ENCODE data around the gene CORT. TPM values are rescaled to one million over a fixed set of nuclear protein-coding genes. Genes with fewer than 3 reads are reported as not detected.
A peak's percentile ranks its signal among the peaks of the same experiment; 100 is the strongest.
"Not testable (repeated sequence)": the region's sequence is repeated elsewhere in the genome, so short reads cannot be mapped to it uniquely, and the experiment has no call there.

Gene CORT
- total RNA-seq, 1 experiment from 2014 or later = 0.66 TPM

DNA sequence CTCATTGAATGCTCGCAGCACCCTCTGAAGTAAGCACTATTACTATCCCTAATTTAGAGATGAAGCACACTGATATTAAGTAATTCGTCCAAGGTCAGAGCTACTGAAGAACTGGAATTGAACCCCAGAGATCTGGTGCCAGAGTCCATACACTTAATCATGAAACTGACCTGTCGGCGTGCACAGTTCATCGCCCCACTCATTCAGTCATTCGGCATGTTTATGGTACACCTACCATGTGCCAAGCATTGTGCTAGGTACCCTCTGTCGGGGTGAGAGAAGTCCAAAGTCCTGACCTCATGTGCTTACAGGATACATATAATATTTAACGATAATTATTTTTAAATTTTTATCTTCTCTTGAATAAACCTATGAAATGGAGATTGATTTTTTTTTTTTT lies 25.2 kb upstream of the CORT start (continued):
- TF ChIP-seq FOXP1 (CRISPR knock-in tag; IDR thresholded peaks at IDR 0.05; ENCODE audit: borderline replicate concordance) (no peak), SMAD4 (CRISPR knock-in tag; IDR thresholded peaks at IDR 0.05) (no peak), JUN (CRISPR knock-in tag; IDR thresholded peaks at IDR 0.05) (no peak)
- TF ChIP-seq, protein P1, sequence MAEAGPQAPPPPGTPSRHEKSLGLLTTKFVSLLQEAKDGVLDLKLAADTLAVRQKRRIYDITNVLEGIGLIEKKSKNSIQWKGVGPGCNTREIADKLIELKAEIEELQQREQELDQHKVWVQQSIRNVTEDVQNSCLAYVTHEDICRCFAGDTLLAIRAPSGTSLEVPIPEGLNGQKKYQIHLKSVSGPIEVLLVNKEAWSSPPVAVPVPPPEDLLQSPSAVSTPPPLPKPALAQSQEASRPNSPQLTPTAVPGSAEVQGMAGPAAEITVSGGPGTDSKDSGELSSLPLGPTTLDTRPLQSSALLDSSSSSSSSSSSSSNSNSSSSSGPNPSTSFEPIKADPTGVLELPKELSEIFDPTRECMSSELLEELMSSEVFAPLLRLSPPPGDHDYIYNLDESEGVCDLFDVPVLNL (CRISPR knock-in tag; IDR thresholded peaks at IDR 0.05; ENCODE audit: borderline replicate concordance, low read depth) = no peak

DNA sequence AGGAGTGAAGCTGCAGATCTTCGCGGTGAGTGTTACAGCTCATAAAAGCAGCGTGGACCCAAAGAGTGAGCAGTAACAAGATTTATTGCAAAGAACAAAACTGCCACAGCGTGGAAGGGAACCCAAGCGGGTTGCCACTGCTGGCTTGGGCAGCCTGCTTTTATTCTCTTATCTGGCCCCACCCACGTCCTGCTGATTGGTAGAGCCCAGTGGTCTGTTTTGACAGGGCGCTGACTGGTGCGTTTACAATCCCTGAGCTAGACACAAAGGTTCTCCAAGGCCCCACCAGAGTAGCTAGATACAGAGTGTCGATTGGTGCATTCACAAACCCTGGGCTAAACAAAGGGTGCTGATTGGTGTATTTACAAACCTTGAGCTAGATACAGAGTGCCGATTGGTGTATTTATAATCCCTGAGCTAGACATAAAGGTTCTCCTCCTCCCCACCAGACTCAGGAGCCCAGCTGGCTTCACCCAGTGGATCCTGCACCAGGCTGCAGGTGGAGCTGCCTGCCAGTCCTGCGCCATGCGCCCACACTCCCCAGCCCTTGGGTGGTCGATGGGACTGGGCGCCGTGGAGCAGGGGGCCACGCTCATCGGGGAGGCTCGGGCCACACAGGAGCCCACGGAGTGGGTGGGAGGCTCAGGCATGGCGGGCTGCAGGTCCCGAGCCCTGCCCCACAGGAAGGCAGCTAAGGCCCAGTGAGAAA lies 23.9 kb upstream of the CORT start:
- H3K27ac Mint-ChIP-seq = peak overlapping the region; percentile 5; the same call in 1 of the 2 replicates
- peaks cover 11% of the 10 kb centered on the region for H3K4me1 Mint-ChIP-seq
- H3K4me3 Mint-ChIP-seq; H3K27me3 Mint-ChIP-seq (ENCODE audit: low read depth); ATAC-seq; DNase-seq (ENCODE audit: low spot score); H3K36me3 Mint-ChIP-seq; POLR2A ChIA-PET; H3K9me3 Mint-ChIP-seq; CTCF ChIA-PET: not testable (repeated sequence)
- TF ChIP-seq NFYB (CRISPR knock-in tag; conservative IDR thresholded peaks at IDR 0.05; ENCODE audit: low read depth) = peak; percentile 54

DNA sequence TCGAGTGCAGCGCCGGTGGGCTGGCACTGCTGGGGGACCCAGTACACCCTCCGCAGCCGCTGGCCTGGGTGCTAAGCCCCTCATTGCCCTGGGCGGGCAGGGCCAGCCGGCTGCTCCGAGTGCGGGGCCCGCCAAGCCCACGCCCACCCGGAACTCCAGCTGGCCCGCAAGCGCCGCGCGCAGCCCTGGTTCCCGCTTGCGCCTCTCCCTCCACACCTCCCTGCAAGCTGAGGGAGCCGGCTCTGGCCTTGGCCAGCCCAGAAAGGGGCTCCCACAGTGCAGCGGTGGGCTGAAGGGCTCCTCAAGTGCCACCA lies 23.3 kb upstream of the CORT start:
- POLR2A ChIA-PET; H3K36me3 Mint-ChIP-seq; H3K27me3 Mint-ChIP-seq (ENCODE audit: low read depth); H3K4me3 Mint-ChIP-seq; ATAC-seq; DNase-seq (ENCODE audit: low spot score); H3K9me3 Mint-ChIP-seq; H3K27ac Mint-ChIP-seq; CTCF ChIA-PET: not testable (repeated sequence)
- H3K4me1 Mint-ChIP-seq = peaks cover 16% of the 10 kb centered on the region

DNA sequence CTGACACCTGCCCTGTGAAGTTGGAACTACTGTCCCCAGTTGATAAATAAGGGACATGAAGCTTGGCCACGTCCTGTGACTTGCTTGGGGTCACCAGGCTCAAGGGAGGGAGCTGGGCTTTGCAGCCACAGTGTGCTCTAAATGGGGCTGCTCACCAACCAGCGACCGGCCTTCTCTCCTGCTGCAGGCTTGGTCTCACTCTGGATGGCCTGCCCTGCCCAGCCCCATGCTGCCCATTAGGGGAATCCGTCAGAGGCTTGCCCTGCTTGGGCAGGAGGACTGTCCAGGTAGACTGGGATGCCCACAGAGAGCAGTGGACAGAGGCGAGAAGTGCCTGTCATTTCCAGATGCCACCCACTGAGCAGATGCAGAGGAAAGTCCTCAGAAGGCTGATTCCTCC lies 20.8 kb upstream of the CORT start:
- no peaks in the 10 kb centered on the region for H3K36me3 Mint-ChIP-seq
- DNase-seq (ENCODE audit: low spot score) = no peak
- H3K27me3 Mint-ChIP-seq (ENCODE audit: low read depth) = no peaks in the 10 kb centered on the region
- H3K4me3 Mint-ChIP-seq = peak overlapping the region; percentile 77
- no peak overlapping the region for H3K27ac Mint-ChIP-seq
- no peak for ATAC-seq
- peaks cover 20% of the 10 kb centered on the region for H3K4me1 Mint-ChIP-seq
- ChIA-PET POLR2A (interaction anchor here (1.9 kb wide), 1 partner anchor 29 kb away, joined by 6 read pairs; no protein-coding TSS in a partner anchor), CTCF (interaction anchor here (1.0 to 3.3 kb wide), 6 partner anchors 14 to 85 kb away, joined by 3 to 39 read pairs (median 24); partner anchors contain the start of gene CORT)
- H3K9me3 Mint-ChIP-seq = no peaks in the 10 kb centered on the region
- TF ChIP-seq ZNF138 (CRISPR knock-in tag; conservative IDR thresholded peaks at IDR 0.05) (no peak), ZBTB21 (CRISPR knock-in tag; IDR thresholded peaks at IDR 0.05; ENCODE audit: borderline replicate concordance) (no peak), SP1 (CRISPR knock-in tag; conservative IDR thresholded peaks at IDR 0.05) (no peak), ESRRA (CRISPR knock-in tag; IDR thresholded peaks at IDR 0.05; ENCODE audit: borderline replicate concordance) (no peak), MXD4 (CRISPR knock-in tag; IDR thresholded peaks at IDR 0.05; ENCODE audit: borderline replicate concordance) (no peak), JUN (CRISPR knock-in tag; IDR thresholded peaks at IDR 0.05) (no peak), FOXP1 (CRISPR knock-in tag; IDR thresholded peaks at IDR 0.05; ENCODE audit: borderline replicate concordance) (no peak), ZNF232 (CRISPR knock-in tag; IDR thresholded peaks at IDR 0.05) (no peak), NFATC4 (CRISPR knock-in tag; IDR thresholded peaks at IDR 0.05) (no peak), GABPB1 (CRISPR knock-in tag; IDR thresholded peaks at IDR 0.05) (no peak)
- TF ChIP-seq, protein P2, sequence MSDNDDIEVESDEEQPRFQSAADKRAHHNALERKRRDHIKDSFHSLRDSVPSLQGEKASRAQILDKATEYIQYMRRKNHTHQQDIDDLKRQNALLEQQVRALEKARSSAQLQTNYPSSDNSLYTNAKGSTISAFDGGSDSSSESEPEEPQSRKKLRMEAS (CRISPR knock-in tag; IDR thresholded peaks at IDR 0.05) = no peak
- TF ChIP-seq, protein P3, sequence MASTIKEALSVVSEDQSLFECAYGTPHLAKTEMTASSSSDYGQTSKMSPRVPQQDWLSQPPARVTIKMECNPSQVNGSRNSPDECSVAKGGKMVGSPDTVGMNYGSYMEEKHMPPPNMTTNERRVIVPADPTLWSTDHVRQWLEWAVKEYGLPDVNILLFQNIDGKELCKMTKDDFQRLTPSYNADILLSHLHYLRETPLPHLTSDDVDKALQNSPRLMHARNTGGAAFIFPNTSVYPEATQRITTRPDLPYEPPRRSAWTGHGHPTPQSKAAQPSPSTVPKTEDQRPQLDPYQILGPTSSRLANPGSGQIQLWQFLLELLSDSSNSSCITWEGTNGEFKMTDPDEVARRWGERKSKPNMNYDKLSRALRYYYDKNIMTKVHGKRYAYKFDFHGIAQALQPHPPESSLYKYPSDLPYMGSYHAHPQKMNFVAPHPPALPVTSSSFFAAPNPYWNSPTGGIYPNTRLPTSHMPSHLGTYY (CRISPR knock-in tag; IDR thresholded peaks at IDR 0.05) = no peak
- TF ChIP-seq, protein P4, sequence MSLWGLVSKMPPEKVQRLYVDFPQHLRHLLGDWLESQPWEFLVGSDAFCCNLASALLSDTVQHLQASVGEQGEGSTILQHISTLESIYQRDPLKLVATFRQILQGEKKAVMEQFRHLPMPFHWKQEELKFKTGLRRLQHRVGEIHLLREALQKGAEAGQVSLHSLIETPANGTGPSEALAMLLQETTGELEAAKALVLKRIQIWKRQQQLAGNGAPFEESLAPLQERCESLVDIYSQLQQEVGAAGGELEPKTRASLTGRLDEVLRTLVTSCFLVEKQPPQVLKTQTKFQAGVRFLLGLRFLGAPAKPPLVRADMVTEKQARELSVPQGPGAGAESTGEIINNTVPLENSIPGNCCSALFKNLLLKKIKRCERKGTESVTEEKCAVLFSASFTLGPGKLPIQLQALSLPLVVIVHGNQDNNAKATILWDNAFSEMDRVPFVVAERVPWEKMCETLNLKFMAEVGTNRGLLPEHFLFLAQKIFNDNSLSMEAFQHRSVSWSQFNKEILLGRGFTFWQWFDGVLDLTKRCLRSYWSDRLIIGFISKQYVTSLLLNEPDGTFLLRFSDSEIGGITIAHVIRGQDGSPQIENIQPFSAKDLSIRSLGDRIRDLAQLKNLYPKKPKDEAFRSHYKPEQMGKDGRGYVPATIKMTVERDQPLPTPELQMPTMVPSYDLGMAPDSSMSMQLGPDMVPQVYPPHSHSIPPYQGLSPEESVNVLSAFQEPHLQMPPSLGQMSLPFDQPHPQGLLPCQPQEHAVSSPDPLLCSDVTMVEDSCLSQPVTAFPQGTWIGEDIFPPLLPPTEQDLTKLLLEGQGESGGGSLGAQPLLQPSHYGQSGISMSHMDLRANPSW (CRISPR knock-in tag; conservative IDR thresholded peaks at IDR 0.05; ENCODE audit: low read depth) = no peak
- TF ChIP-seq, protein P5, sequence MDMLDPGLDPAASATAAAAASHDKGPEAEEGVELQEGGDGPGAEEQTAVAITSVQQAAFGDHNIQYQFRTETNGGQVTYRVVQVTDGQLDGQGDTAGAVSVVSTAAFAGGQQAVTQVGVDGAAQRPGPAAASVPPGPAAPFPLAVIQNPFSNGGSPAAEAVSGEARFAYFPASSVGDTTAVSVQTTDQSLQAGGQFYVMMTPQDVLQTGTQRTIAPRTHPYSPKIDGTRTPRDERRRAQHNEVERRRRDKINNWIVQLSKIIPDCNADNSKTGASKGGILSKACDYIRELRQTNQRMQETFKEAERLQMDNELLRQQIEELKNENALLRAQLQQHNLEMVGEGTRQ (CRISPR knock-in tag; IDR thresholded peaks at IDR 0.05) = no peak
- TF ChIP-seq, protein P6, sequence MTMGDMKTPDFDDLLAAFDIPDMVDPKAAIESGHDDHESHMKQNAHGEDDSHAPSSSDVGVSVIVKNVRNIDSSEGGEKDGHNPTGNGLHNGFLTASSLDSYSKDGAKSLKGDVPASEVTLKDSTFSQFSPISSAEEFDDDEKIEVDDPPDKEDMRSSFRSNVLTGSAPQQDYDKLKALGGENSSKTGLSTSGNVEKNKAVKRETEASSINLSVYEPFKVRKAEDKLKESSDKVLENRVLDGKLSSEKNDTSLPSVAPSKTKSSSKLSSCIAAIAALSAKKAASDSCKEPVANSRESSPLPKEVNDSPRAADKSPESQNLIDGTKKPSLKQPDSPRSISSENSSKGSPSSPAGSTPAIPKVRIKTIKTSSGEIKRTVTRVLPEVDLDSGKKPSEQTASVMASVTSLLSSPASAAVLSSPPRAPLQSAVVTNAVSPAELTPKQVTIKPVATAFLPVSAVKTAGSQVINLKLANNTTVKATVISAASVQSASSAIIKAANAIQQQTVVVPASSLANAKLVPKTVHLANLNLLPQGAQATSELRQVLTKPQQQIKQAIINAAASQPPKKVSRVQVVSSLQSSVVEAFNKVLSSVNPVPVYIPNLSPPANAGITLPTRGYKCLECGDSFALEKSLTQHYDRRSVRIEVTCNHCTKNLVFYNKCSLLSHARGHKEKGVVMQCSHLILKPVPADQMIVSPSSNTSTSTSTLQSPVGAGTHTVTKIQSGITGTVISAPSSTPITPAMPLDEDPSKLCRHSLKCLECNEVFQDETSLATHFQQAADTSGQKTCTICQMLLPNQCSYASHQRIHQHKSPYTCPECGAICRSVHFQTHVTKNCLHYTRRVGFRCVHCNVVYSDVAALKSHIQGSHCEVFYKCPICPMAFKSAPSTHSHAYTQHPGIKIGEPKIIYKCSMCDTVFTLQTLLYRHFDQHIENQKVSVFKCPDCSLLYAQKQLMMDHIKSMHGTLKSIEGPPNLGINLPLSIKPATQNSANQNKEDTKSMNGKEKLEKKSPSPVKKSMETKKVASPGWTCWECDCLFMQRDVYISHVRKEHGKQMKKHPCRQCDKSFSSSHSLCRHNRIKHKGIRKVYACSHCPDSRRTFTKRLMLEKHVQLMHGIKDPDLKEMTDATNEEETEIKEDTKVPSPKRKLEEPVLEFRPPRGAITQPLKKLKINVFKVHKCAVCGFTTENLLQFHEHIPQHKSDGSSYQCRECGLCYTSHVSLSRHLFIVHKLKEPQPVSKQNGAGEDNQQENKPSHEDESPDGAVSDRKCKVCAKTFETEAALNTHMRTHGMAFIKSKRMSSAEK (CRISPR knock-in tag; IDR thresholded peaks at IDR 0.05; ENCODE audit: borderline replicate concordance) = no peak

All from WTC11 (cell line).